ENCODE data around the gene PLD6. TPM values are rescaled to one million over a fixed set of nuclear protein-coding genes. Genes with fewer than 3 reads are reported as not detected.

The PLD6 gene
- total and polyA plus RNA-seq, 8 donors, result 1.1 to 3.0 (median 1.4) TPM; not detected in 2

GRCh38 chr17:17151962-17152361 lies 54.2 kb downstream of the PLD6 start:
- Histone ChIP-seq H3K36me3 (peaks cover 75 to 98% (median 97%) of the 10 kb centered on the region in 4 donors), H3K4me3 (no peak overlapping the region), H3K27me3 (no peaks in the 10 kb centered on the region), H3K27ac (peak overlapping the region in 4 of 5 donors; percentile 30 to 72 (median 46)), H3K9me3 (no peaks in the 10 kb centered on the region), H3K4me1 (peaks cover 7 to 28% (median 17%) of the 10 kb centered on the region in 4 donors)
- no peak for TF ChIP-seq POLR2A (IDR thresholded peaks at IDR 0.05)
- TF ChIP-seq POLR2AphosphoS5 (IDR thresholded peaks at IDR 0.05), result peak in 2 of 3 donors; percentile 24 to 56
- no peak for TF ChIP-seq EP300 (IDR thresholded peaks at IDR 0.05)
- TF ChIP-seq, protein P1, sequence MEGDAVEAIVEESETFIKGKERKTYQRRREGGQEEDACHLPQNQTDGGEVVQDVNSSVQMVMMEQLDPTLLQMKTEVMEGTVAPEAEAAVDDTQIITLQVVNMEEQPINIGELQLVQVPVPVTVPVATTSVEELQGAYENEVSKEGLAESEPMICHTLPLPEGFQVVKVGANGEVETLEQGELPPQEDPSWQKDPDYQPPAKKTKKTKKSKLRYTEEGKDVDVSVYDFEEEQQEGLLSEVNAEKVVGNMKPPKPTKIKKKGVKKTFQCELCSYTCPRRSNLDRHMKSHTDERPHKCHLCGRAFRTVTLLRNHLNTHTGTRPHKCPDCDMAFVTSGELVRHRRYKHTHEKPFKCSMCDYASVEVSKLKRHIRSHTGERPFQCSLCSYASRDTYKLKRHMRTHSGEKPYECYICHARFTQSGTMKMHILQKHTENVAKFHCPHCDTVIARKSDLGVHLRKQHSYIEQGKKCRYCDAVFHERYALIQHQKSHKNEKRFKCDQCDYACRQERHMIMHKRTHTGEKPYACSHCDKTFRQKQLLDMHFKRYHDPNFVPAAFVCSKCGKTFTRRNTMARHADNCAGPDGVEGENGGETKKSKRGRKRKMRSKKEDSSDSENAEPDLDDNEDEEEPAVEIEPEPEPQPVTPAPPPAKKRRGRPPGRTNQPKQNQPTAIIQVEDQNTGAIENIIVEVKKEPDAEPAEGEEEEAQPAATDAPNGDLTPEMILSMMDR (IDR thresholded peaks at IDR 0.05), result no peak
- intact Hi-C loops (cut with DNase I; ENCODE audit: low total_unique reads), result no loop called here
- peak in 1 of 2 donors; percentile 76 for DNase-seq
- 37 to 56% (median 49%) methylated on average over 5 to 8 of the region's 8 CpGs for WGBS, 5 donors

DNA sequence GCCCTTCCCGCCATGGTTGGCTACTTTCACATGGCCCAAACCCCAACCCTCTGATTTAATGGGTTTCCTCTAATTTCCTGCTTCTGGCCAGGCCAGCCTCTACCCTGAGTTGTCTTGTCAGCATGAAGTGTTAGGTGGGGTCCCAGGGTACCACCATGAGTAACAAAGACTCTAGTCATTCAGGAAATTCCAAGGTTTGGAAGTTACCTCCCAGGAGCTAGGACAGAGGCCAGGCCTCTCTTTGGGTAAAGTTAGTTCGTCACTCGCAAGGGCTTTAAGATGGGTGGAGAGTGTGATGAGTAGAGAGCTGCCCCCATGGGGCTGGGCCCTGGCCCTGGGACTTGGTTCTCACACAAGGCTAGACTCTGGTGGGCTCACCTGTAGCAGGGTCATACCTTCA lies 54.6 kb downstream of the PLD6 start:
- Histone ChIP-seq H3K4me3 (no peak overlapping the region), H3K36me3 (peaks cover 75 to 98% (median 97%) of the 10 kb centered on the region in 4 donors), H3K27ac (peak overlapping the region in 3 of 5 donors; percentile 31 to 72 (median 61)), H3K27me3 (no peaks in the 10 kb centered on the region), H3K4me1 (peaks cover 7 to 28% (median 17%) of the 10 kb centered on the region in 4 donors), H3K9me3 (no peaks in the 10 kb centered on the region)
- TF ChIP-seq EP300 (IDR thresholded peaks at IDR 0.05), result no peak
- no peak for TF ChIP-seq POLR2AphosphoS5 (IDR thresholded peaks at IDR 0.05)
- no peak for TF ChIP-seq POLR2A (IDR thresholded peaks at IDR 0.05)
- TF ChIP-seq, protein P1 (IDR thresholded peaks at IDR 0.05), result no peak
- 85 to 95% (median 92%) methylated on average over 2 to 3 of the region's 3 CpGs for WGBS, 5 donors
- intact Hi-C loops (cut with DNase I; ENCODE audit: low total_unique reads), result no loop called here
- no peak for DNase-seq

DNA sequence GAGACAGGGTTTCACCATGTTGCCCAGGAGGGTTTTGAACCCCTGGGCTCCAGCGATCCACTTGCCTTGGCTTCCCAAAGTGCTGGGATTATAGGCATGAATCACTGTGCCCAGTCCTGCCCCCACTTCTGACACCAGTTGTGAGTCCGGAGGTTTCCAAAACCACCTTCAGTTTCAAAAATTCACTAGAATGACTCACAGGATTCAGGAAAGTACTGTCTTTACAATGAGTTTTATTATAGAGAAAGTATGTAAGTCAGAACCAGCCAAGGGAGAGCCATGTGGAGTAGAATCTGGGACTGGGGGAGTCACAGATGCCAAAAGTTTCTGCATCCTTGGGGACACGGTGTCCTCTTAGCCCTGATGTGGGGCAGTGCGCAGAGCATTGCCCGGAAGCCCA lies 55.1 kb downstream of the PLD6 start:
- H3K27ac ChIP-seq, result peak overlapping the region in 3 of 5 donors; percentile 31 to 72 (median 61)
- intact Hi-C loops (cut with DNase I; ENCODE audit: low total_unique reads), result no loop called here
- no peak for DNase-seq
- no peak for TF ChIP-seq EP300 (IDR thresholded peaks at IDR 0.05)
- TF ChIP-seq POLR2AphosphoS5 (IDR thresholded peaks at IDR 0.05), result no peak
- TF ChIP-seq POLR2A (IDR thresholded peaks at IDR 0.05), result no peak
- TF ChIP-seq, protein P1 (IDR thresholded peaks at IDR 0.05), result no peak
- H3K36me3 ChIP-seq, result peaks cover 75 to 98% (median 97%) of the 10 kb centered on the region in 4 donors
- no peak overlapping the region for H3K4me3 ChIP-seq
- H3K27me3 ChIP-seq, result no peaks in the 10 kb centered on the region
- H3K4me1 ChIP-seq, result peaks cover 7 to 28% (median 17%) of the 10 kb centered on the region in 4 donors
- no peaks in the 10 kb centered on the region for H3K9me3 ChIP-seq
- 74 to 95% (median 90%) methylated on average over 2 to 5 of the region's 5 CpGs for WGBS, 5 donors

Small RNA genes within 50 kb of the gene (small RNA-seq; reads per million reads assigned to genes)
- gene RNU6-767P, result 0 reads per million in 4 donors

Other genes with a start within 250 kb of the PLD6 start
- gene TNFRSF13B, start 234.2 kb downstream of the PLD6 start, total RNA-seq, result under 1 TPM in 1 of 5 donors, not detected in 4; 0.37 TPM
- gene TNFRSF13B, start 234.2 kb downstream of the PLD6 start, polyA plus RNA-seq, result 1 to 10 TPM in 2 of 3 donors, under 1 TPM in 1; 0.25 to 1.8 (median 1.8) TPM
- gene MPRIP, start 163.9 kb downstream of the PLD6 start, total RNA-seq, result 100 to 1,000 TPM; 145 to 518 (median 261) TPM
- 100 to 1,000 TPM in 2 of 3 donors, 10 to 100 TPM in 1; 80.2 to 123 (median 114) TPM for gene MPRIP, start 163.9 kb downstream of the PLD6 start, polyA plus RNA-seq
- gene FLCN, start 30.8 kb upstream of the PLD6 start, total RNA-seq, result 100 to 1,000 TPM in 2 of 5 donors, 10 to 100 TPM in 3; 41.6 to 378 (median 65.8) TPM
- gene FLCN, start 30.8 kb upstream of the PLD6 start, polyA plus RNA-seq, result 10 to 100 TPM in 1 of 3 donors, 1 to 10 TPM in 2; 6.9 to 11.8 (median 9.8) TPM
- gene COPS3, start 74.9 kb upstream of the PLD6 start, total RNA-seq, result 100 to 1,000 TPM in 2 of 5 donors, 10 to 100 TPM in 3; 11.1 to 291 (median 62.1) TPM
- 10 to 100 TPM; 40.6 to 55.0 (median 42.2) TPM for gene COPS3, start 74.9 kb upstream of the PLD6 start, polyA plus RNA-seq
- 1 to 10 TPM in 2 of 5 donors, under 1 TPM in 1, not detected in 2; 0.72 to 6.6 (median 2.2) TPM for gene NT5M, start 97.0 kb upstream of the PLD6 start, total RNA-seq
- gene NT5M, start 97.0 kb upstream of the PLD6 start, polyA plus RNA-seq, result 1 to 10 TPM; 1.5 to 4.4 (median 3.3) TPM